K562 (cell line): Measurements from ENCODE around the gene UBA1. TPM values are rescaled to one million over a fixed set of nuclear protein-coding genes. Genes with fewer than 3 reads are reported as not detected.

Source experiments
- ATAC-seq: fragments of 200-7000 bp; cut with Tn5 transposase; 3 replicates; pipeline ENCODE4 v1.9.1; 2020; ENCODE audit warnings: moderate library complexity
- BruUV-seq: library from RNA; stranded (reverse); fragments of 400-500 nt; replicated peaks from 2 replicates; lab custom pipeline; 2021; lab: Mats Ljungman, UMichigan
- CTCF ChIA-PET: fragments of 300-600 bp; formaldehyde crosslinking; extraction: SDS; loops from one replicate; lab custom pipeline; 2021; ENCODE audit warnings: low intra/inter-chr PET ratio; lab: Yijun Ruan, JAX
- POLR2A ChIA-PET: fragments of 300-600, 350-650 bp; sonication (Branson Sonifier 250); formaldehyde crosslinking; extraction: SDS; loops from one replicate; lab custom pipeline; 2021; ENCODE audit warnings: antibody characterized with exemption, inconsistent platforms; lab: Yijun Ruan, JAX
- DNase-seq, 4 experiments: peaks; one replicate each; pipeline versions ENCODE4 v3.0.0 to v3.0.0-alpha.2; 2011 to 2018; ENCODE audit warnings: low spot score in 3 of 4, mixed read lengths in 3 of 4; ENCODE audit errors: extremely low read depth in 1 of 4
- FAIRE-seq: peaks from 2 replicates; lab custom pipeline; 2011; peaks lifted over from hg19 to GRCh38; lab: Jason Lieb, UNC
- H2AFZ ChIP-seq: 2 replicates; pipeline ENCODE4 v1.6.0; 2011; ENCODE audit warnings: low read depth, low read length, control low read depth, inconsistent platforms
- H3K27ac ChIP-seq: fragments of 200-600 bp; 3 replicates; pipeline ENCODE4 v1.8.0; 2011; ENCODE audit warnings: low read depth, mild to moderate bottlenecking, control low read depth, inconsistent platforms, low read length, moderate library complexity, mixed read lengths; ENCODE audit errors: extremely low read depth
- H3K27me3 ChIP-seq, 2 experiments: fragments of 300-600 bp in 1 of 2; 2 replicates in 1 of 2; 3 replicates in 1 of 2; pipeline versions ENCODE4 v1.6.0 to v1.8.0; 2011; ENCODE audit warnings: inconsistent platforms in 2 of 2, low read length in 2 of 2, mild to moderate bottlenecking in 1 of 2, mixed read lengths in 1 of 2, moderate library complexity in 1 of 2; ENCODE audit not compliant: control insufficient read depth in 2 of 2, insufficient read depth in 2 of 2
- H3K36me3 ChIP-seq: fragments of 300-600 bp; 3 replicates; pipeline ENCODE4 v1.8.0; 2011; ENCODE audit warnings: mild to moderate bottlenecking, low read length, inconsistent platforms; ENCODE audit not compliant: control insufficient read depth, insufficient read depth
- H3K4me1 ChIP-seq, 2 experiments: fragments of 200-600 bp in 1 of 2; replicated peaks in 1 of 2; 2 replicates in 1 of 2; 3 replicates in 1 of 2; pipeline versions ENCODE4 v1.5.1 to v1.8.0; 2011; ENCODE audit warnings: inconsistent platforms in 2 of 2, low read length in 2 of 2, mild to moderate bottlenecking in 1 of 2, mixed read lengths in 1 of 2, moderate library complexity in 1 of 2; ENCODE audit not compliant: control insufficient read depth in 2 of 2, insufficient read depth in 2 of 2
- H3K4me2 ChIP-seq: 2 replicates; pipeline ENCODE4 v1.6.1; 2011; ENCODE audit warnings: low read length, control low read depth, inconsistent platforms, mixed read lengths; ENCODE audit not compliant: insufficient read depth
- H3K4me3 ChIP-seq: fragments of 200-600 bp; sonication (generic), shearing (Covaris generic); 2 replicates; pipeline ENCODE4 v1.5.1; 2016; ENCODE audit warnings: control low read depth, inconsistent platforms
- H3K79me2 ChIP-seq: fragments of 200-600 bp; 3 replicates; pipeline ENCODE4 v1.8.0; 2011; ENCODE audit warnings: low read length, inconsistent platforms; ENCODE audit not compliant: control insufficient read depth, insufficient read depth
- H3K9ac ChIP-seq, 2 experiments: 2 replicates each; pipeline versions ENCODE4 v1.6.0 to v1.6.1; 2011; ENCODE audit warnings: low read depth in 2 of 2, low read length in 2 of 2, control low read depth in 1 of 2, inconsistent platforms in 1 of 2, mild to moderate bottlenecking in 1 of 2, mixed read lengths in 1 of 2; ENCODE audit not compliant: insufficient read depth in 1 of 2
- H3K9me1 ChIP-seq: one replicate; pipeline ENCODE4 v1.6.0; 2011; ENCODE audit warnings: inconsistent platforms, mild to moderate bottlenecking, low read length, moderate library complexity; ENCODE audit not compliant: control insufficient read depth, insufficient read depth
- H3K9me3 ChIP-seq: replicated peaks from 2 replicates; pipeline ENCODE4 v1.5.1; 2011; ENCODE audit warnings: low read depth, low read length, inconsistent platforms; ENCODE audit not compliant: control insufficient read depth, insufficient read depth
- H4K20me1 ChIP-seq: replicated peaks from 2 replicates; pipeline ENCODE4 v1.6.1; 2011; ENCODE audit warnings: low read length, inconsistent platforms, mixed read lengths; ENCODE audit not compliant: control insufficient read depth, insufficient read depth
- CBFB ChIP-seq: sonication (generic); formaldehyde crosslinking; IDR thresholded peaks from 2 replicates; pipeline ENCODE4 v1.4.0; 2020; ENCODE audit warnings: mild to moderate bottlenecking, missing genetic modification reagents
- CHCHD3 ChIP-seq: fragments of 250-450 bp; sonication (Bioruptor Pico); IDR thresholded peaks from 2 replicates; pipeline ENCODE4 v2.1.2; 2022; ENCODE audit warnings: mild to moderate bottlenecking
- HBP1 ChIP-seq: fragments of 450-650 bp; formaldehyde crosslinking; IDR thresholded peaks from 2 replicates; pipeline ENCODE4 v1.4.0; 2022; ENCODE audit warnings: missing genetic modification characterization
- HMGXB4 ChIP-seq: sonication (generic); formaldehyde crosslinking; IDR thresholded peaks from 2 replicates; pipeline ENCODE4 v1.8.1; 2023; ENCODE audit warnings: mild to moderate bottlenecking, missing genetic modification reagents
- IFI16 ChIP-seq: fragments of 250-450 bp; sonication (Bioruptor Pico); IDR thresholded peaks from 2 replicates; pipeline ENCODE4 v2.1.2; 2022; ENCODE audit warnings: mild to moderate bottlenecking, inconsistent platforms
- MAFK ChIP-seq: IDR thresholded peaks from 2 replicates; pipeline ENCODE4 v1.6.1; 2011; ENCODE audit warnings: low read length, improper control_type of control experiment
- MXI1 ChIP-seq: IDR thresholded peaks from 2 replicates; pipeline ENCODE4 v1.6.1; 2011; ENCODE audit warnings: low read depth, mild to moderate bottlenecking, improper control_type of control experiment, low read length
- NONO ChIP-seq, 2 experiments: fragments of 200-400 bp in 1 of 2; fragments of 450-650 bp in 1 of 2; formaldehyde crosslinking in 1 of 2; IDR thresholded peaks; 2 replicates each; pipeline ENCODE4 v1.6.1; 2017; ENCODE audit warnings: low read depth in 2 of 2, mild to moderate bottlenecking in 2 of 2, moderate library complexity in 2 of 2, low read length in 1 of 2
- PHF21A ChIP-seq: fragments of 450-650 bp; IDR thresholded peaks from 2 replicates; pipeline ENCODE4 v1.6.1; 2017; ENCODE audit warnings: low read depth, borderline replicate concordance
- POLR2B ChIP-seq: fragments of 450-650 bp; IDR thresholded peaks from 2 replicates; pipeline ENCODE4 v1.6.1; 2018; ENCODE audit warnings: low read depth; ENCODE audit not compliant: partially characterized antibody
- ZC3H8 ChIP-seq: fragments of 450-650 bp; IDR thresholded peaks from 2 replicates; pipeline ENCODE4 v1.6.1; 2017
- ZFP36 ChIP-seq: fragments of 150-350 bp; IDR thresholded peaks from 2 replicates; pipeline ENCODE4 v1.6.1; 2018; ENCODE audit warnings: low read length, low read depth; ENCODE audit not compliant: partially characterized antibody
- ZNF274 ChIP-seq: IDR thresholded peaks from 2 replicates; pipeline ENCODE4 v1.6.1; 2011; ENCODE audit warnings: low read depth, mild to moderate bottlenecking, low read length, moderate library complexity, borderline replicate concordance
- ZNF668 ChIP-seq: fragments of 250-450 bp; sonication (Bioruptor Pico); IDR thresholded peaks from 2 replicates; pipeline ENCODE4 v1.8.0; 2022; ENCODE audit warnings: mild to moderate bottlenecking, inconsistent platforms
- WGBS: fragments of 100-300 bp; shearing (Covaris generic); methylation state at CpG from one replicate; pipeline ENCODE4 v1.1.6; 2016; ENCODE audit warnings: low coverage, mixed read lengths; ENCODE audit not compliant: insufficient coverage; ENCODE audit errors: missing lambda C conversion rate; 5-methylcytosine and 5-hydroxymethylcytosine counted together
- in situ Hi-C: fragments of 300-500 bp; cut with MboI; formaldehyde crosslinking; loops from 4 replicates; pipeline ENCODE4 v1.15.0; 2018; ENCODE audit warnings: inconsistent platforms, mixed read lengths
- intact Hi-C: fragments of 100-400 bp; cut with micrococcal nuclease; formaldehyde crosslinking; loops from 2 replicates; pipeline ENCODE4 v1.14.2; 2022
- polyA plus RNA-seq, 8 experiments: library from polyadenylated mRNA; depleted of rRNA in 4 of 8; stranded (reverse) in 5 of 8; unstranded in 3 of 8; fragments of >200 nt; fragmentation: Nextera tagmentation in 2 of 8; fragmentation: Illumina TruSeq in 1 of 8; extraction: Ambion mirVana in 2 of 8; extraction: Trizol in 1 of 8; gene quantifications; 2 replicates each; pipeline versions ENCODE4 v1.2.1 to v1.2.3, GENCODE V29; 2011 to 2014; ENCODE audit warnings: inconsistent platforms in 1 of 8, missing spikeins in 1 of 8
- total RNA-seq, 7 experiments: library from RNA; depleted of rRNA in 6 of 7; stranded (reverse); fragments of >200 nt in 6 of 7; fragmentation: Illumina TruSeq in 2 of 7; extraction: Trizol in 2 of 7; gene quantifications; 2 replicates each; pipeline versions ENCODE4 v1.2.1 to v1.2.3, GENCODE V29; 2011 to 2021; ENCODE audit warnings: low replicate concordance in 1 of 7

The UBA1 gene
- total and polyA plus RNA-seq, 9 of the 15 experiments (the other 6 are each of a cell fraction or from before 2014, with no cell fraction given) = 32.0 to 174 (median 93.6) TPM

- intact Hi-C loops = no loop called here
- in situ Hi-C loops = no loop called here
- Histone ChIP-seq H3K4me3 (no peak overlapping the region), H3K4me1 (no peaks in the 10 kb centered on the region), H3K27me3 (no peaks in the 10 kb centered on the region), H3K4me2 (no peak overlapping the region), H2AFZ (no peak overlapping the region), H3K9ac (no peak overlapping the region), H4K20me1 (no peaks in the 10 kb centered on the region), H3K79me2 (no peaks in the 10 kb centered on the region), H3K9me3 (no peaks in the 10 kb centered on the region), H3K9me1 (no peaks in the 10 kb centered on the region), H3K36me3 (no peaks in the 10 kb centered on the region; the same call in 2 of the 3 replicates), H3K27ac (no peak overlapping the region)
- no TSS peak for BruUV-seq
- DNase-seq (no peak), ATAC-seq (no peak), FAIRE-seq (no peak)
- TF ChIP-seq MXI1 = no peak
- TF ChIP-seq POLR2B = no peak
- TF ChIP-seq ZNF668 = no peak
- TF ChIP-seq MAFK = no peak
- TF ChIP-seq HMGXB4 (CRISPR knock-in tag) = no peak
- TF ChIP-seq PHF21A = no peak
- no peak for TF ChIP-seq CHCHD3 (CRISPR knock-in tag)
- TF ChIP-seq NONO (IDR thresholded peaks at IDR 0.05; ENCODE audit: low read depth in 2 of 2, low read length in 1 of 2) = no peak
- TF ChIP-seq ZNF274 = no peak
- TF ChIP-seq CBFB (CRISPR knock-in tag) = no peak
- no peak for TF ChIP-seq IFI16 (CRISPR knock-in tag)
- TF ChIP-seq HBP1 (CRISPR knock-in tag) = no peak
- no peak for TF ChIP-seq ZC3H8
- no peak for TF ChIP-seq ZFP36
- ChIA-PET CTCF (no interaction called here), POLR2A (no interaction called here)
- WGBS = 69% methylated on average over 6 of the region's 14 CpGs
These were observed 49.7 kb downstream of the UBA1 start for GRCh38 chrX:47243351-47243750.
